Left forelimb (tissue), 1 donor: ENCODE data around the gene MRPL1.
"Not testable (repeated sequence)": the region's sequence is repeated elsewhere in the genome, so short reads cannot be mapped to it uniquely, and the experiment has no call there.

Source experiments
- DNase-seq: peaks from one replicate; pipeline ENCODE4 v3.0.0-alpha.2; 2018; ENCODE audit warnings: low spot score

MRPL1 gene

GRCh38 chr4:77913348-77913747, 50.7 kb downstream of the MRPL1 start:
- no peak for DNase-seq

GRCh38 chr4:77917075-77917474, 54.4 kb downstream of the MRPL1 start:
- DNase-seq: no peak

GRCh38 chr4:77917601-77918000, 55.0 kb downstream of the MRPL1 start:
- no peak for DNase-seq

GRCh38 chr4:77920371-77920770, 57.7 kb downstream of the MRPL1 start:
- DNase-seq: no peak

- DNase-seq: no peak
Observed at GRCh38 chr4:77921701-77922100, 59.1 kb downstream of the MRPL1 start.

- no peak for DNase-seq
Observed at GRCh38 chr4:77922158-77923094, 59.8 kb downstream of the MRPL1 start.

GRCh38 chr4:77927991-77928925, 65.6 kb downstream of the MRPL1 start:
- DNase-seq: no peak

GRCh38 chr4:77930154-77930639, 67.6 kb downstream of the MRPL1 start:
- DNase-seq: no peak

GRCh38 chr4:77930876-77931275, 68.2 kb downstream of the MRPL1 start:
- no peak for DNase-seq

GRCh38 chr4:77931452-77932135, 69.0 kb downstream of the MRPL1 start:
- no peak for DNase-seq

GRCh38 chr4:77938560-77938959, 75.9 kb downstream of the MRPL1 start:
- no peak for DNase-seq

- not testable (repeated sequence) for DNase-seq
Observed at GRCh38 chr4:77945929-77946328, 83.3 kb downstream of the MRPL1 start.

GRCh38 chr4:77950203-77950602, 87.6 kb downstream of the MRPL1 start:
- no peak for DNase-seq

GRCh38 chr4:77952457-77952856, 89.8 kb downstream of the MRPL1 start:
- no peak for DNase-seq

- DNase-seq: no peak
Observed at GRCh38 chr4:77954690-77955089, 92.1 kb downstream of the MRPL1 start.

- DNase-seq: no peak
Observed at GRCh38 chr4:77956917-77957316, 94.3 kb downstream of the MRPL1 start.

GRCh38 chr4:77958897-77959296, 96.3 kb downstream of the MRPL1 start:
- no peak for DNase-seq

- DNase-seq: no peak
Observed at GRCh38 chr4:77959566-77960338, 97.1 kb downstream of the MRPL1 start.

GRCh38 chr4:77960367-77960766, 97.7 kb downstream of the MRPL1 start:
- DNase-seq: no peak

- no peak for DNase-seq
Observed at GRCh38 chr4:77963004-77963403, 100.4 kb downstream of the MRPL1 start.

- not testable (repeated sequence) for DNase-seq
Observed at GRCh38 chr4:77973657-77974056, 111.0 kb downstream of the MRPL1 start.
